GF-D8 (cell line): ENCODE results near the gene WARS2.

Experiments
- DNase-seq: peaks from one replicate; lab custom pipeline; 2025; lab: John Stamatoyannopoulos, UW

The WARS2 gene

GRCh38 chr1:118998171-118998570, 142.3 kb downstream of the WARS2 start:
- DNase-seq, result no peak

GRCh38 chr1:118997225-118997624, 143.2 kb downstream of the WARS2 start:
- no peak for DNase-seq

- no peak for DNase-seq
Measured at GRCh38 chr1:118995312-118996016, 145.0 kb downstream of the WARS2 start.

- no peak for DNase-seq
Measured at GRCh38 chr1:118993700-118994026, 146.8 kb downstream of the WARS2 start.

GRCh38 chr1:118992868-118993699, 147.4 kb downstream of the WARS2 start:
- DNase-seq, result no peak

- no peak for DNase-seq
Measured at GRCh38 chr1:118992237-118992825, 148.1 kb downstream of the WARS2 start.

- no peak for DNase-seq
Measured at GRCh38 chr1:118991448-118991847, 149.0 kb downstream of the WARS2 start.

GRCh38 chr1:118990513-118991152, 149.8 kb downstream of the WARS2 start:
- DNase-seq, result no peak

GRCh38 chr1:118989878-118990378, 150.5 kb downstream of the WARS2 start:
- no peak for DNase-seq

- no peak for DNase-seq
Measured at GRCh38 chr1:118989006-118989815, 151.2 kb downstream of the WARS2 start.

- DNase-seq, result no peak
Measured at GRCh38 chr1:118988186-118989005, 152.1 kb downstream of the WARS2 start, which contains the start of gene TBX15. Gene TBX15, minus strand, starts transcription at chr1:118988343. Its CDS starts 548 bp downstream, at chr1:118987795.

GRCh38 chr1:118987468-118988185, 152.8 kb downstream of the WARS2 start:
- DNase-seq, result no peak

- DNase-seq, result no peak
Measured at GRCh38 chr1:118986555-118987467, 153.6 kb downstream of the WARS2 start.

- no peak for DNase-seq
Measured at GRCh38 chr1:118985640-118986554, 154.6 kb downstream of the WARS2 start.

GRCh38 chr1:118984722-118985639, 155.5 kb downstream of the WARS2 start:
- DNase-seq, result no peak

GRCh38 chr1:118984086-118984721, 156.2 kb downstream of the WARS2 start:
- no peak for DNase-seq
